Measurements from ENCODE around the gene IFRD2.

- TF ChIP-seq CTCF (IDR thresholded peaks at IDR 0.05; ENCODE audit: poor library complexity), result no peak
- no peak for TF ChIP-seq EZH2phosphoT487 (IDR thresholded peaks at IDR 0.05; ENCODE audit: low read depth, severe bottlenecking, unreplicated experiment)
- no peak for TF ChIP-seq EZH2 (IDR thresholded peaks at IDR 0.05; ENCODE audit: borderline replicate concordance)
These were observed 38.1 kb upstream of the IFRD2 start for GRCh38 chr3:50330330-50330729.
